ENCODE results near the gene UBE2S. TPM values are rescaled to one million over a fixed set of nuclear protein-coding genes. Genes with fewer than 3 reads are reported as not detected.
A peak's percentile ranks its signal among the peaks of the same experiment; 100 is the strongest.

UBE2S gene
- total RNA-seq, 1 donor from 2014 or later = 11.0 TPM

DNA sequence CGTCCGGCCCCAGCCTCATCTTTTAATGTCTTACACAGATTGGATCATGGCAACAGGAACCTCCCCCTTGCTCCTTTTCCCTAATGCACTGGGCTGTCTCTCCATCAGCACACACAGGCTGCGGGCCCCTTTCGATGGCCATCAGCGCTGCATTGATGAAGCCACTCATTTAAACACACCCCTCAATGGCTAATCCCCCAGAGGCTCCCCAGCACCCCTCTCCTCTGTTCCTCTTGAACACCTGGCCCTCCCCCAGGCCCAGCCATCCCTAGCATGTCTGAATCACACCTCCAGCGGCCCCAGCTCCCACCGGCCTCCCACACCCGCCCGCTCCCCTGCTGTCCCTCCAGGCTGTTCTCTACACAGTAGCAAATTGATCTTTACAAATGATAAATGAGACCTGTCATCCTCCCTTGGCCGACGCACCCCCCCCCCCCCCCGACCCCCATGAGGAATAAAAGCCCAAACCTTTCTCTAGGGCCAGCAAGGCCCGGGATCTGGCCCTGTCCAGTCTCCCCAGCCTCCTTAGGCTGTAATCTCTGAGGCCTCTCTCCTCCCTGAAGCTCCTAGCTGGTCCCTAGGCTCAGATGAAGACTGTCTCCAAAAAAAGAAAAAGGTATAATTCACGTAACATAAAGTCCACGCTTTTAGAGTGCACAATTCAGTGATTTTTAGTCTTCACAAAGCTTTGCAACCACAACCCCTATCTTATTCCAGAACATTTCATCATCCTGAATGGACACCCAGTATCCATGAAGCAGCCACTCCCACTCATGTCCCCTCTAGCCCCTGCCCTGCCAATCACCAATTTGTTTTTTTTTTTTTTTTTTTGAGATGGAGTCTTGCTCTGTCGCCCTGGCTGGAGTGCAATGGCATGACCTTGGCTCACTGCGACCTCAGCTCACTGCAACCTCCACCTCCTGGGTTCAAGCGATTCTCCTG, 14.5 kb downstream of the UBE2S start:
- no peaks in the 10 kb centered on the region for H3K27me3 ChIP-seq (ENCODE audit: control insufficient read depth in 3 of 3, insufficient read depth in 3 of 3, low read length in 3 of 3)
- H3K4me3 ChIP-seq (ENCODE audit: low read length in 3 of 3) = no peak overlapping the region
- H3K27ac ChIP-seq (ENCODE audit: low read depth, low read length) = no peak overlapping the region
- H3K36me3 ChIP-seq (ENCODE audit: control insufficient read depth in 3 of 3, insufficient read depth in 3 of 3, low read length in 3 of 3) = peaks cover 18 to 37% (median 22%) of the 10 kb centered on the region in 3 donors
- no peak overlapping the region for H3K9ac ChIP-seq (ENCODE audit: low read depth in 1 of 3, low read length in 3 of 3)
- H3K9me3 ChIP-seq (ENCODE audit: control insufficient read depth in 3 of 3, low read length in 3 of 3) = no peaks in the 10 kb centered on the region
- peaks cover 9 to 30% (median 15%) of the 10 kb centered on the region in 3 donors for H3K4me1 ChIP-seq (ENCODE audit: control insufficient read depth in 3 of 3, insufficient read depth in 3 of 3, low read length in 3 of 3)

DNA sequence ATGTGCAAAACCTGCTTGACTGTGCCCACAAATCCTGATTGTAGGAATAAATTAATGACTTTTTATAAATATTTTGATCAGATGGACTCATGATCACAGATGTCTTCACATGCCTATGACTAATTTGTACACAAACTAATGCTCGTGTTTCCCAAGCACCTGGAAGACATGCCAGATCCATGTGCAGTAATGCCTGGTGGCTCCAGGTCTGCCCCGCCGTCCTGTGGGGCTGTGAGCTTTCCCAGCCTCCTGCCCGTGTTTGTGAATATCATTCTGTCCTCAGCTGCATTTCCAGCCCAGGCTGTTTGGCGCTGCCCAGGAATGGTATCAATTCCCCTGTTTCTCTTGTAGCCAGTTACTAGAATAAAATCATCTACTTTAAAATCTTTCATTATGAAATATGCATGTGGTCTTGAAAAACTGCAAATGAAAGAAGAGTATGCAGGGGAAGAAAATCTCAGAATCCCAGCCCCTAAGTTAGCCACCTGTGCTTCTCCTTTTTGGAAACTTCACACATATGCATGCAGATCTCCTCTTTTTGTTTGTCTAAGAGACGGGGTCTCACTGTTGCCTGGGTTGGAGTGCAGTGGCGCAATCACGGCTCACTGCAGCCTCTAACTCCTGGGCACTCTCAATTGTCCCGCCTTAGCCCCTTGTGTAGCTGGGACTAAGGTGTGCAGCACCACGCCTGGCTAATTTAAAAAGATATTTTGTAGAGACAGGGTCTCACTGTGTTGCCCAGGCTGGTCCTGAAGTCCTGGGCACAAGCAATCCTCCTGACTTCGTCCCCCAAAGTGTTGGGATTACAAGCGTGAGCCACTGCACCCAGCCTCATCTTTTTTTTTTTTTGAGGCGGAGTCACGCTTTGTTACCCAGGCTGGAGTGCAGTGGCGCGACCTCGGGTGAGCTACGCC, 15.6 kb downstream of the UBE2S start:
- H3K27ac ChIP-seq (ENCODE audit: low read depth, low read length) = no peak overlapping the region
- peak overlapping the region in 1 of 3 donors; percentile 10 for H3K9ac ChIP-seq (ENCODE audit: low read depth in 1 of 3, low read length in 3 of 3)
- no peaks in the 10 kb centered on the region for H3K9me3 ChIP-seq (ENCODE audit: control insufficient read depth in 3 of 3, low read length in 3 of 3)
- no peak overlapping the region for H3K4me3 ChIP-seq (ENCODE audit: low read length in 3 of 3)
- H3K27me3 ChIP-seq (ENCODE audit: control insufficient read depth in 3 of 3, insufficient read depth in 3 of 3, low read length in 3 of 3) = no peaks in the 10 kb centered on the region
- peaks cover 30 to 47% (median 32%) of the 10 kb centered on the region in 3 donors for H3K36me3 ChIP-seq (ENCODE audit: control insufficient read depth in 3 of 3, insufficient read depth in 3 of 3, low read length in 3 of 3)
- peaks cover 20 to 42% (median 26%) of the 10 kb centered on the region in 3 donors for H3K4me1 ChIP-seq (ENCODE audit: control insufficient read depth in 3 of 3, insufficient read depth in 3 of 3, low read length in 3 of 3)

DNA sequence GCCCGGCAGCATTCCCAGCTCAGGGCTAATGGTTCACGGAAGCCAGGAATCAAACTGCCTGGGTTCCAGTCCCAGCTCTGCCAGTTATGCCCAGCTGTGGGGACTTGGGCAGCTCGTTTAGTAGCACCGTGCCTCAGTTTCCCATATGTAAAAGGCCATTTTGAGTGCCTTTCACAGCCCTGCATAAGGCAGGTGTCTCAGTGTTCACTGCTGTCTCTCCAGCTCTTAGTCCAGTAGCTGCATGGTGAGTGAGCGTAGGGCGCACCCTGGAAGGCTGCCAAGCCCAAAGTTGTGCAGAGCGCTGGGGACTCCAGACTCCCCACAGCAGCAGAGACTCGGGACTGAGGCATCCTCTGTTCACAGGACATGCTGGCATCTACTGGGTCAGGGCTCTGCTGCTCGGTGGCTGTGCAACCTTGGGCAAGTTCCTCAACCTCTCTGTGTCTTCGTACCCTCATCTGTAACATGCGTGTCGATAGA, 16.4 kb downstream of the UBE2S start:
- H3K4me1 ChIP-seq (ENCODE audit: control insufficient read depth in 3 of 3, insufficient read depth in 3 of 3, low read length in 3 of 3) = peaks cover 27 to 49% (median 33%) of the 10 kb centered on the region in 3 donors
- H3K27ac ChIP-seq (ENCODE audit: low read depth, low read length) = no peak overlapping the region
- H3K36me3 ChIP-seq (ENCODE audit: control insufficient read depth in 3 of 3, insufficient read depth in 3 of 3, low read length in 3 of 3) = peaks cover 32 to 48% (median 32%) of the 10 kb centered on the region in 3 donors
- no peaks in the 10 kb centered on the region for H3K9me3 ChIP-seq (ENCODE audit: control insufficient read depth in 3 of 3, low read length in 3 of 3)
- peak overlapping the region in 1 of 3 donors; percentile 33 for H3K9ac ChIP-seq (ENCODE audit: low read depth in 1 of 3, low read length in 3 of 3)
- H3K4me3 ChIP-seq (ENCODE audit: low read length in 3 of 3) = no peak overlapping the region
- no peaks in the 10 kb centered on the region for H3K27me3 ChIP-seq (ENCODE audit: control insufficient read depth in 3 of 3, insufficient read depth in 3 of 3, low read length in 3 of 3)

DNA sequence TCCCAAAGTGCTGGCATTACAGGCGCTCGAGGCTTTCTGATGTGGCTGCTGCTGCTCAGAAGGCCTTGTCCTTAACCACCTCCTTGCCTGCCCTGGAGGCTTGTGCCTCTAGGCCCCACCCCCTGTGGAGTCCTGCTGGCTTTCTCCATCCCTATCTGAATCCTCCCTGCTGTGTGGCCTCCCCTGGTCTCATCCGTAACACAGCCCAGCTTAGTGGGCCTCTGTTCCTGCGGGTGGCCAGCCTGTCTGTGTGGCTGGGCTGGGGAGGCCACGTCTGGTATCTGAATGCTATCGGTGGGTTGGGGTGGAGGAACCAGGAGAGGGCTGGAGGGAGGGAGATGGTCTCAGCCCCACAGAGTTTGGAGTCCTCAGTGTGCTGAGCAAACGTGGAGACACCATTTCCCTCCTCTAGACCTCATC, 17.1 kb downstream of the UBE2S start:
- Histone ChIP-seq H3K4me1 (ENCODE audit: control insufficient read depth in 3 of 3, insufficient read depth in 3 of 3, low read length in 3 of 3) (peaks cover 30 to 54% (median 34%) of the 10 kb centered on the region in 3 donors), H3K27ac (ENCODE audit: low read depth, low read length) (no peak overlapping the region), H3K4me3 (ENCODE audit: low read length in 3 of 3) (no peak overlapping the region), H3K9ac (ENCODE audit: low read depth in 1 of 3, low read length in 3 of 3) (no peak overlapping the region), H3K9me3 (ENCODE audit: control insufficient read depth in 3 of 3, low read length in 3 of 3) (no peaks in the 10 kb centered on the region), H3K36me3 (ENCODE audit: control insufficient read depth in 3 of 3, insufficient read depth in 3 of 3, low read length in 3 of 3) (peaks cover 32 to 48% (median 32%) of the 10 kb centered on the region in 3 donors), H3K27me3 (ENCODE audit: control insufficient read depth in 3 of 3, insufficient read depth in 3 of 3, low read length in 3 of 3) (no peaks in the 10 kb centered on the region)

DNA sequence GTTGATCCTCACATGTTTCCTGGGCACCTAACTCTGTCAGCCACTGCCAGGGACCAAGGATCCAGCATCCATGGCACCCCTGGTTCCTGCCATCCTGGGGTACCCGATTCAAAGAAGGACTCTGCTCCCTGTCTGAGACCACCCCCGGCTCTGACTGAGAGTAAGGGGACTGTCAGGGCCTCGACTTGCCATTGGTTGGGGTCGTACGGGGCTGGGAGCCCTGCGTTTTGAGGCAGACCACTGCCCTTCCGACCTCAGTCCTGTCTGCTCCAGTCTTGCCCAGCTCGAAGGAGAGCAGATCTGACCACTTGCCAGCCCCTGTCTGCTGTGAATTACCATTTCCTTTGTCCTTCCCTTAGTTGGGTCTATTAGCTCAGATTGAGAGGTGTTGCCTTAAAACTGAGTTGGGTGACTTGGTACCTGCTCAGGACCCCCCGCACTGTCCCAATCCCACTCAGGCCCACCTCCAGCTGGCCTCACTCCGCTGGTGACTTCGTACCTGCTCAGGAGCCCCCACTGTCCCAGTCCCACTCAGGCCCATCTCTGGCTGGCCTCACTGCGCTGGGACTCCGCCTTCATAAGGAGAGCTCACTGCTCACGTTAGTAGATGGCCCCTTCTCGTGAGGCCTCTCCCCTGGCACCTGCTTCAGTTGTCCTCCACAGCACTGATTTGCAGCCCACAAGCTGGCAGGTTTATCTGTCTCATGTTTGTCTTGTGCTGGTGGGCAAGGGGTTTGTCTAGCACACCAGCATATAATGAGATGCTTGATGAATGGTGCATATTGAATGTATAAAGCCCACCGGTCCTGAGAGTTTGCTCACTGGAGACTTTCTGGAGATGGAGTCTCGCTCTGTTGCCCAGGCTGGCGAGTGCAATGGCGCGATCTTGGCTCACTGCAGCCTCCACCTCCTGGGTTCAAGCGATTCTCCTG, 17.9 kb downstream of the UBE2S start:
- peaks cover 32 to 48% (median 32%) of the 10 kb centered on the region in 3 donors for H3K36me3 ChIP-seq (ENCODE audit: control insufficient read depth in 3 of 3, insufficient read depth in 3 of 3, low read length in 3 of 3)
- no peak overlapping the region for H3K4me3 ChIP-seq (ENCODE audit: low read length in 3 of 3)
- H3K9ac ChIP-seq (ENCODE audit: low read depth in 1 of 3, low read length in 3 of 3) = peak overlapping the region in 2 of 3 donors; percentile 33
- H3K4me1 ChIP-seq (ENCODE audit: control insufficient read depth in 3 of 3, insufficient read depth in 3 of 3, low read length in 3 of 3) = peaks cover 35 to 59% (median 39%) of the 10 kb centered on the region in 3 donors
- H3K27ac ChIP-seq (ENCODE audit: low read depth, low read length) = no peak overlapping the region
- H3K9me3 ChIP-seq (ENCODE audit: control insufficient read depth in 3 of 3, low read length in 3 of 3) = no peaks in the 10 kb centered on the region
- H3K27me3 ChIP-seq (ENCODE audit: control insufficient read depth in 3 of 3, insufficient read depth in 3 of 3, low read length in 3 of 3) = no peaks in the 10 kb centered on the region

DNA sequence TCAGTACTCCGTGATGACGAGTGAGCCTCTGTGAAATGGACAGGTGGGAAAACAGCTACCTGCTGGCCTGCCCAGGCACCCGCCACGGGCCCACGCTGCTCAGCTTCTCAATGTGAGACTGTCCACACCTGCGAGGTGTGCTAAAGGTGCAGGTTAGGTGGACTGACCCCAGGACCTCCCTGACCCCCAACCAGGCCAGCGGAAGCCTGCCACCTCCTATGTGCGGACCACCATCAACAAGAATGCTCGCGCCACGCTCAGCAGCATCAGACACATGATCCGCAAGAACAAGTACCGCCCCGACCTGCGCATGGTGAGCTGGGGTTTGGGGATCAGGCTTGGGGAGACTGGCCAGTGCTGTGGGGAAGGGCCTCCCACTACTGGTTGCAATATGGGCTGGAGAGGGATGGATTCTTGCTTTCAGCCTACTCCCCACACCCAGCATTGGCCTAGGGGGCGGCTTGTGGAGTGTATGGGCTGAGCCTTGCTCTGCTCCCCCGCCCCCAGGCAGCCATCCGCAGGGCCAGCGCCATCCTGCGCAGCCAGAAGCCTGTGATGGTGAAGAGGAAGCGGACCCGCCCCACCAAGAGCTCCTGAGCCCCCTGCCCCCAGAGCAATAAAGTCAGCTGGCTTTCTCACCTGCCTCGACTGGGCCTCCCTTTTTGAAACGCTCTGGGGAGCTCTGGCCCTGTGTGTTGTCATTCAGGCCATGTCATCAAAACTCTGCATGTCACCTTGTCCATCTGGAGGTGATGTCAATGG, 19.7 kb downstream of the UBE2S start:
- Histone ChIP-seq H3K27me3 (ENCODE audit: control insufficient read depth in 3 of 3, insufficient read depth in 3 of 3, low read length in 3 of 3) (no peaks in the 10 kb centered on the region), H3K36me3 (ENCODE audit: control insufficient read depth in 3 of 3, insufficient read depth in 3 of 3, low read length in 3 of 3) (peaks cover 32 to 48% (median 32%) of the 10 kb centered on the region in 3 donors), H3K9me3 (ENCODE audit: control insufficient read depth in 3 of 3, low read length in 3 of 3) (no peaks in the 10 kb centered on the region), H3K27ac (ENCODE audit: low read depth, low read length) (no peak overlapping the region), H3K4me3 (ENCODE audit: low read length in 3 of 3) (peak overlapping the region in 2 of 3 donors; percentile 95), H3K9ac (ENCODE audit: low read depth in 1 of 3, low read length in 3 of 3) (peak overlapping the region in 2 of 3 donors; percentile 94 to 95), H3K4me1 (ENCODE audit: control insufficient read depth in 3 of 3, insufficient read depth in 3 of 3, low read length in 3 of 3) (peaks cover 44 to 70% (median 48%) of the 10 kb centered on the region in 3 donors)

DNA sequence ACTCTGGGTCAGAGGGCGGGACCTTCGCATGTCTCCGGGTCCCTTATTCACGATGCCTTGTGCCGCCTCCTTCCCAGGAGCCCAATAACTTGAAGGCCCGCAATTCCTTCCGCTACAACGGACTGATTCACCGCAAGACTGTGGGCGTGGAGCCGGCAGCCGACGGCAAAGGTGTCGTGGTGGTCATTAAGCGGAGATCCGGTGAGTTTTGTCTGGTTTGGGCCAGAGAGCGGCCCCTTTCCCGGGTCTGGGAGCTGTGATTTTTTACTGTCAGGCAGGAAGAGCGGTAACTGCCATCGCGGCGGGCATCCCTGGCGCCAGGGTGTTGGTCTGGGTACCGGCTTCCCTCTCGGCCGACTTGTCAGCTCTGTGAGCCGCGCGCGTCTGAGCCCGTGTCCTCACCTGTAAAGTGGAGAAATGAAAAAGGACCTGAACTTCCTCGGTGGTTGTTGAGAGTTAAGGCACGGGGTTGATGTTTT, 21.1 kb downstream of the UBE2S start:
- Histone ChIP-seq H3K27me3 (ENCODE audit: control insufficient read depth in 3 of 3, insufficient read depth in 3 of 3, low read length in 3 of 3) (no peaks in the 10 kb centered on the region), H3K27ac (ENCODE audit: low read depth, low read length) (peak overlapping the region; percentile 91), H3K9ac (ENCODE audit: low read depth in 1 of 3, low read length in 3 of 3) (peak overlapping the region; percentile 94 to 98 (median 95)), H3K4me3 (ENCODE audit: low read length in 3 of 3) (peak overlapping the region; percentile 95 to 98 (median 95)), H3K9me3 (ENCODE audit: control insufficient read depth in 3 of 3, low read length in 3 of 3) (no peaks in the 10 kb centered on the region), H3K4me1 (ENCODE audit: control insufficient read depth in 3 of 3, insufficient read depth in 3 of 3, low read length in 3 of 3) (peaks cover 44 to 72% (median 48%) of the 10 kb centered on the region in 3 donors), H3K36me3 (ENCODE audit: control insufficient read depth in 3 of 3, insufficient read depth in 3 of 3, low read length in 3 of 3) (peaks cover 32 to 41% (median 32%) of the 10 kb centered on the region in 3 donors)

DNA sequence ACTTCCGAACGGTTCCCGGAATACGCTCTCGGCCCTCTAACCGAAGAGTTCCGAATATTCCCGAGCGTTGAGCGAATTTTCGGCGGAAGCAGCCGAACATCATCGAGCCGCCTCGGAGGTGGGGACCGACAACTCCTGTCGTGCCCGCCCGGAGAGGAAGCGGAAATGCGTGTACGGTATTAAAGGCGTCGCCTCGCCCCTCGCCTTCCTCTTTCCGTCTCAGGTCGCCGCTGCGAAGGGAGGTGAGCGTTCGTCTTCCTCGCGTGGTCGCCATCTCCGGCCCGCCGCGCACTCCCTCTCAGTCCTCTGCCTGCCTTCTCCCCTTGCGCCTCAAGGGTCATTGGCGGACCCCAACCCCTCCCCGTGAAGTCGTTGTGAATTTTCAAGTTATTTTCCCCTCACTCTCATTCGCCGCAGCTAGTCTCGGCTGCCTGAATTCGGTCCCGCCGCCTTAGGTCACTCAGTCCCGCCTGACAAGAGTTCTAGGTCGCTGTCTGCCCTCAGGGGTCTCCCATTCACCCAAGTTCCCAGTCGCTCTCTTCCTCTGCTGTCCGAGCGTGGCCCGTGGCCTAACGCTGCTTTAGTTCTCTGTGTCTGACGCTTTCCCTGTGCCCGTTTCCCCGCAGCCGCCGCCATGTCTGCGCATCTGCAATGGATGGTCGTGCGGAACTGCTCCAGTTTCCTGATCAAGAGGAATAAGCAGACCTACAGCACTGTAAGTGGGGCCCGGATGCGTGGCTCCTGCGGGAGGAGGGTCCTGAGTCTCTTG, 21.7 kb downstream of the UBE2S start, which contains the start of gene RPL28:
Gene RPL28, plus strand, starts transcription at position 209 of the 769 bp plus-strand sequence. Its CDS starts 426 bp downstream, at position 635.
- peaks cover 44 to 66% (median 48%) of the 10 kb centered on the region in 3 donors for H3K4me1 ChIP-seq (ENCODE audit: control insufficient read depth in 3 of 3, insufficient read depth in 3 of 3, low read length in 3 of 3)
- peak within 1 kb of the TSS; percentile 95 to 98 (median 95) for H3K4me3 ChIP-seq (ENCODE audit: low read length in 3 of 3)
- H3K27ac ChIP-seq (ENCODE audit: low read depth, low read length) = peak within 1 kb of the TSS; percentile 91
- H3K9ac ChIP-seq (ENCODE audit: low read depth in 1 of 3, low read length in 3 of 3) = peak within 1 kb of the TSS; percentile 94 to 98 (median 95)
- no peaks in the 10 kb centered on the region for H3K9me3 ChIP-seq (ENCODE audit: control insufficient read depth in 3 of 3, low read length in 3 of 3)
- H3K27me3 ChIP-seq (ENCODE audit: control insufficient read depth in 3 of 3, insufficient read depth in 3 of 3, low read length in 3 of 3) = no peaks in the 10 kb centered on the region
- peaks cover 32 to 37% (median 32%) of the 10 kb centered on the region in 3 donors for H3K36me3 ChIP-seq (ENCODE audit: control insufficient read depth in 3 of 3, insufficient read depth in 3 of 3, low read length in 3 of 3)

All from skeletal muscle tissue (tissue), 4 donors.